Peyer's patch (tissue), 4 donors: ENCODE results near the gene MFN1.

ENCODE experiments used
- POLR2A ChIP-seq, 2 donors: fragments of 450-650 bp; IDR thresholded peaks; one replicate each; pipeline ENCODE4 v1.5.1; 2017; ENCODE audit warnings: antibody characterized with exemption in 2 of 2, mild to moderate bottlenecking in 2 of 2, moderate library complexity in 2 of 2
- TF ChIP-seq, protein P1 (sequence below), 6 experiments: fragments of 450-650 bp in 4 of 6; fragments of 200-600 bp in 2 of 6; sonication (generic) in 1 of 6; IDR thresholded peaks; one replicate each; pipeline ENCODE4 v1.5.1; 2017 to 2019; ENCODE audit warnings: antibody characterized with exemption in 6 of 6, mild to moderate bottlenecking in 3 of 6, moderate library complexity in 1 of 6

GRCh38 chr3:179348325-179349013 is 960 bp downstream of the MFN1 start:
- TF ChIP-seq, protein P1, sequence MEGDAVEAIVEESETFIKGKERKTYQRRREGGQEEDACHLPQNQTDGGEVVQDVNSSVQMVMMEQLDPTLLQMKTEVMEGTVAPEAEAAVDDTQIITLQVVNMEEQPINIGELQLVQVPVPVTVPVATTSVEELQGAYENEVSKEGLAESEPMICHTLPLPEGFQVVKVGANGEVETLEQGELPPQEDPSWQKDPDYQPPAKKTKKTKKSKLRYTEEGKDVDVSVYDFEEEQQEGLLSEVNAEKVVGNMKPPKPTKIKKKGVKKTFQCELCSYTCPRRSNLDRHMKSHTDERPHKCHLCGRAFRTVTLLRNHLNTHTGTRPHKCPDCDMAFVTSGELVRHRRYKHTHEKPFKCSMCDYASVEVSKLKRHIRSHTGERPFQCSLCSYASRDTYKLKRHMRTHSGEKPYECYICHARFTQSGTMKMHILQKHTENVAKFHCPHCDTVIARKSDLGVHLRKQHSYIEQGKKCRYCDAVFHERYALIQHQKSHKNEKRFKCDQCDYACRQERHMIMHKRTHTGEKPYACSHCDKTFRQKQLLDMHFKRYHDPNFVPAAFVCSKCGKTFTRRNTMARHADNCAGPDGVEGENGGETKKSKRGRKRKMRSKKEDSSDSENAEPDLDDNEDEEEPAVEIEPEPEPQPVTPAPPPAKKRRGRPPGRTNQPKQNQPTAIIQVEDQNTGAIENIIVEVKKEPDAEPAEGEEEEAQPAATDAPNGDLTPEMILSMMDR (IDR thresholded peaks at IDR 0.05), result no peak
- peak in 1 of 2 donors; percentile 54 for TF ChIP-seq POLR2A (IDR thresholded peaks at IDR 0.05)
